DND-41 (cell line): ENCODE results near the gene KDM5D.

Experiments used
- ATAC-seq: fragments of 200-7000 bp; cut with Tn5 transposase; 3 replicates; pipeline ENCODE4 v1.9.1; 2021; ENCODE audit warnings: low read depth; ENCODE audit not compliant: insufficient read depth
- DNase-seq: peaks from one replicate; pipeline ENCODE4 v3.0.0-alpha.2; 2020
- H2AFZ ChIP-seq: 2 replicates; pipeline ENCODE4 v1.6.0; 2012; ENCODE audit warnings: low read depth, low read length
- H3K27ac ChIP-seq: 2 replicates; pipeline ENCODE4 v1.5.1; 2012; ENCODE audit warnings: low read length, inconsistent platforms
- H3K27me3 ChIP-seq: fragments of 200-600 bp; sonication (generic); 2 replicates; pipeline ENCODE4 v1.6.0; 2012; ENCODE audit warnings: low read length, mild to moderate bottlenecking, inconsistent platforms; ENCODE audit not compliant: insufficient read depth, poor library complexity
- H3K36me3 ChIP-seq: 2 replicates; pipeline ENCODE4 v1.5.1; 2012; ENCODE audit warnings: low read length, inconsistent platforms; ENCODE audit not compliant: insufficient read depth
- H3K4me1 ChIP-seq: 2 replicates; pipeline ENCODE4 v1.5.1; 2012; ENCODE audit warnings: mild to moderate bottlenecking, low read length; ENCODE audit not compliant: insufficient read depth
- H3K4me2 ChIP-seq: 2 replicates; pipeline ENCODE4 v1.6.0; 2012; ENCODE audit warnings: mild to moderate bottlenecking, moderate library complexity, low read length, inconsistent platforms; ENCODE audit not compliant: insufficient read depth
- H3K4me3 ChIP-seq, 2 experiments: fragments of 200-600 bp in 1 of 2; shearing (Covaris generic) in 1 of 2; 2 replicates each; pipeline ENCODE4 v1.5.1; 2012 to 2016; ENCODE audit warnings: inconsistent platforms in 2 of 2, low read length in 2 of 2, mild to moderate bottlenecking in 2 of 2, low read depth in 1 of 2, moderate library complexity in 1 of 2
- H3K79me2 ChIP-seq: 2 replicates; pipeline ENCODE4 v1.6.0; 2012; ENCODE audit warnings: low read length, inconsistent platforms; ENCODE audit not compliant: insufficient read depth
- H3K9ac ChIP-seq: 2 replicates; pipeline ENCODE4 v1.6.0; 2012; ENCODE audit warnings: low read depth, mild to moderate bottlenecking, inconsistent platforms, low read length, moderate library complexity
- H3K9me3 ChIP-seq: 2 replicates; pipeline ENCODE4 v1.5.1; 2012; ENCODE audit warnings: low read length, moderate library complexity, mild to moderate bottlenecking, inconsistent platforms; ENCODE audit not compliant: insufficient read depth, severe bottlenecking
- H4K20me1 ChIP-seq: 2 replicates; pipeline ENCODE4 v1.6.0; 2012; ENCODE audit warnings: low read length; ENCODE audit not compliant: insufficient read depth
- CTCF ChIP-seq: IDR thresholded peaks from 2 replicates; pipeline ENCODE4 v1.5.1; 2012; ENCODE audit warnings: borderline replicate concordance, low read length, moderate library complexity, mild to moderate bottlenecking; ENCODE audit not compliant: poor library complexity, severe bottlenecking; ENCODE audit errors: extremely low read depth
- EZH2 ChIP-seq: IDR thresholded peaks from 3 replicates; pipeline ENCODE4 v1.6.1; 2012; ENCODE audit warnings: borderline replicate concordance, low read depth, mild to moderate bottlenecking, moderate library complexity, low read length, inconsistent platforms; ENCODE audit not compliant: severe bottlenecking

The KDM5D gene

DNA sequence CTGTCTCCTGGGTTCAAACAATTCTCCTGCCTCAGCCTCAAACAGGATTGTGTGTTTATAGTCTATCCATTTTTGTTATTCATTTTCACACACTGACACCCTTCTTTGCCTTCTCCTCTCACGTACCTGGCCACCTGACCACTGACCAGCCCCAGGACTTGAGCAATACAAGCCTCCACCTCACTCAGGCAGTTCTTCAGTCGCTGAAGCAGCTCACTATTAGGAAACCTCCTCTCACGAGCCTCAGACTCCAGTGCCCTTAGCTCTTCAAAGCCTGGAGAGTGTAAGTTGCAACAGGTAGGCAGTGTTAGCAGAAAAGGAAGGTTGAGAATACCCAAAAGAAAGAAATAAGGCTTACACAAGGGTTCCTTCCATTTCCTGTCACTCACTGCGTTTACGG is 29.3 kb downstream of the KDM5D start:
- Histone ChIP-seq H3K27ac (no peak overlapping the region), H4K20me1 (no peaks in the 10 kb centered on the region), H3K36me3 (peaks cover 77% of the 10 kb centered on the region), H3K79me2 (no peaks in the 10 kb centered on the region), H3K4me1 (peaks cover 10% of the 10 kb centered on the region; the same call in 1 of the 2 replicates), H3K9me3 (no peaks in the 10 kb centered on the region), H3K27me3 (no peaks in the 10 kb centered on the region), H3K9ac (no peak overlapping the region), H2AFZ (no peak overlapping the region), H3K4me3 (no peak overlapping the region), H3K4me2 (no peak overlapping the region)
- DNase-seq (no peak), ATAC-seq (no peak)
- TF ChIP-seq EZH2 = no peak
- no peak for TF ChIP-seq CTCF

GRCh38 chrY:19713430-19713829 is 31.1 kb downstream of the KDM5D start:
- H3K4me1 ChIP-seq = peaks cover 10% of the 10 kb centered on the region; the same call in 1 of the 2 replicates
- H3K36me3 ChIP-seq = peaks cover 88% of the 10 kb centered on the region
- H3K4me2 ChIP-seq = no peak overlapping the region
- no peak overlapping the region for H2AFZ ChIP-seq
- no peaks in the 10 kb centered on the region for H3K9me3 ChIP-seq
- H4K20me1 ChIP-seq = no peaks in the 10 kb centered on the region
- no peak overlapping the region for H3K27ac ChIP-seq
- H3K9ac ChIP-seq = no peak overlapping the region
- ATAC-seq (no peak), DNase-seq (no peak)
- TF ChIP-seq CTCF (no peak), EZH2 (no peak)
- H3K79me2 ChIP-seq = no peaks in the 10 kb centered on the region
- no peaks in the 10 kb centered on the region for H3K27me3 ChIP-seq
- H3K4me3 ChIP-seq = no peak overlapping the region

DNA sequence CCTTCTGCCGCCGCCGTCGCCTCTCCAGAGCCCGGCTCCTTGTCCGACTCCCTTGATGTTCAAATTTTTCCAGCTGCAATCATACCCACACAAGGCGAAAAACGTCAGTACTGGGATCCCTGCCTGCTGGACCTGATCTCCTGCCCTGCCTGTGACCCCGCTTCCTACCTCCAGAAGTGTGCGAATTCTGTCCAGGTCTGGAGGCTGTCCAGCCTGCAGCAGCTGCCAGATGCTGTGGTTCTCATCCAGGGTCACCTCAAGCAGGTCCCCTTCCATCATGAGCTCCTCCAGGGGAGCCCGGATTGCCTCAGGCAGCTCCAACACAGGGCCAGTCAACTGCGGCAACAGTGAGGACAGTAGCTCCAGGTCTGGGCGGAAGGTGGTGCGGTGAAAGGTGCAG is 38.3 kb downstream of the KDM5D start:
- Histone ChIP-seq H2AFZ (no peak overlapping the region), H3K36me3 (peaks cover 84% of the 10 kb centered on the region), H3K27ac (no peak overlapping the region), H3K4me3 (no peak overlapping the region), H3K9ac (no peak overlapping the region), H3K4me2 (no peak overlapping the region), H4K20me1 (no peaks in the 10 kb centered on the region), H3K79me2 (no peaks in the 10 kb centered on the region), H3K9me3 (no peaks in the 10 kb centered on the region), H3K4me1 (no peaks in the 10 kb centered on the region), H3K27me3 (no peaks in the 10 kb centered on the region)
- ATAC-seq (no peak), DNase-seq (no peak)
- TF ChIP-seq EZH2 (no peak), CTCF (no peak)

GRCh38 chrY:19698495-19698894 is 46.0 kb downstream of the KDM5D start:
- H3K4me2 ChIP-seq = no peak overlapping the region
- H3K27ac ChIP-seq = no peak overlapping the region
- peaks cover 50% of the 10 kb centered on the region; the same call in 1 of the 2 replicates for H3K36me3 ChIP-seq
- no peak overlapping the region for H2AFZ ChIP-seq
- H3K79me2 ChIP-seq = no peaks in the 10 kb centered on the region
- TF ChIP-seq CTCF (no peak), EZH2 (no peak)
- no peaks in the 10 kb centered on the region for H3K9me3 ChIP-seq
- no peaks in the 10 kb centered on the region for H3K4me1 ChIP-seq
- H4K20me1 ChIP-seq = no peaks in the 10 kb centered on the region
- no peak overlapping the region for H3K9ac ChIP-seq
- no peak overlapping the region for H3K4me3 ChIP-seq
- ATAC-seq (no peak), DNase-seq (no peak)
- H3K27me3 ChIP-seq = no peaks in the 10 kb centered on the region
